DND-41 (cell line): ENCODE measurements around the gene GSE1.

ENCODE experiments used
- ATAC-seq: fragments of 200-7000 bp; cut with Tn5 transposase; 3 replicates; pipeline ENCODE4 v1.9.1; 2021; ENCODE audit warnings: low read depth; ENCODE audit not compliant: insufficient read depth
- DNase-seq: peaks from one replicate; pipeline ENCODE4 v3.0.0-alpha.2; 2020
- H2AFZ ChIP-seq: 2 replicates; pipeline ENCODE4 v1.6.0; 2012; ENCODE audit warnings: low read depth, low read length
- H3K27ac ChIP-seq: 2 replicates; pipeline ENCODE4 v1.5.1; 2012; ENCODE audit warnings: low read length, inconsistent platforms
- H3K27me3 ChIP-seq: fragments of 200-600 bp; sonication (generic); 2 replicates; pipeline ENCODE4 v1.6.0; 2012; ENCODE audit warnings: low read length, mild to moderate bottlenecking, inconsistent platforms; ENCODE audit not compliant: insufficient read depth, poor library complexity
- H3K36me3 ChIP-seq: 2 replicates; pipeline ENCODE4 v1.5.1; 2012; ENCODE audit warnings: low read length, inconsistent platforms; ENCODE audit not compliant: insufficient read depth
- H3K4me1 ChIP-seq: 2 replicates; pipeline ENCODE4 v1.5.1; 2012; ENCODE audit warnings: mild to moderate bottlenecking, low read length; ENCODE audit not compliant: insufficient read depth
- H3K4me2 ChIP-seq: 2 replicates; pipeline ENCODE4 v1.6.0; 2012; ENCODE audit warnings: mild to moderate bottlenecking, moderate library complexity, low read length, inconsistent platforms; ENCODE audit not compliant: insufficient read depth
- H3K4me3 ChIP-seq, 2 experiments: fragments of 200-600 bp in 1 of 2; shearing (Covaris generic) in 1 of 2; 2 replicates each; pipeline ENCODE4 v1.5.1; 2012 to 2016; ENCODE audit warnings: inconsistent platforms in 2 of 2, low read length in 2 of 2, mild to moderate bottlenecking in 2 of 2, low read depth in 1 of 2, moderate library complexity in 1 of 2
- H3K79me2 ChIP-seq: 2 replicates; pipeline ENCODE4 v1.6.0; 2012; ENCODE audit warnings: low read length, inconsistent platforms; ENCODE audit not compliant: insufficient read depth
- H3K9ac ChIP-seq: 2 replicates; pipeline ENCODE4 v1.6.0; 2012; ENCODE audit warnings: low read depth, mild to moderate bottlenecking, inconsistent platforms, low read length, moderate library complexity
- H3K9me3 ChIP-seq: 2 replicates; pipeline ENCODE4 v1.5.1; 2012; ENCODE audit warnings: low read length, moderate library complexity, mild to moderate bottlenecking, inconsistent platforms; ENCODE audit not compliant: insufficient read depth, severe bottlenecking
- H4K20me1 ChIP-seq: 2 replicates; pipeline ENCODE4 v1.6.0; 2012; ENCODE audit warnings: low read length; ENCODE audit not compliant: insufficient read depth
- CTCF ChIP-seq: IDR thresholded peaks from 2 replicates; pipeline ENCODE4 v1.5.1; 2012; ENCODE audit warnings: borderline replicate concordance, low read length, moderate library complexity, mild to moderate bottlenecking; ENCODE audit not compliant: poor library complexity, severe bottlenecking; ENCODE audit errors: extremely low read depth
- EZH2 ChIP-seq: IDR thresholded peaks from 3 replicates; pipeline ENCODE4 v1.6.1; 2012; ENCODE audit warnings: borderline replicate concordance, low read depth, mild to moderate bottlenecking, moderate library complexity, low read length, inconsistent platforms; ENCODE audit not compliant: severe bottlenecking

The GSE1 gene

DNA sequence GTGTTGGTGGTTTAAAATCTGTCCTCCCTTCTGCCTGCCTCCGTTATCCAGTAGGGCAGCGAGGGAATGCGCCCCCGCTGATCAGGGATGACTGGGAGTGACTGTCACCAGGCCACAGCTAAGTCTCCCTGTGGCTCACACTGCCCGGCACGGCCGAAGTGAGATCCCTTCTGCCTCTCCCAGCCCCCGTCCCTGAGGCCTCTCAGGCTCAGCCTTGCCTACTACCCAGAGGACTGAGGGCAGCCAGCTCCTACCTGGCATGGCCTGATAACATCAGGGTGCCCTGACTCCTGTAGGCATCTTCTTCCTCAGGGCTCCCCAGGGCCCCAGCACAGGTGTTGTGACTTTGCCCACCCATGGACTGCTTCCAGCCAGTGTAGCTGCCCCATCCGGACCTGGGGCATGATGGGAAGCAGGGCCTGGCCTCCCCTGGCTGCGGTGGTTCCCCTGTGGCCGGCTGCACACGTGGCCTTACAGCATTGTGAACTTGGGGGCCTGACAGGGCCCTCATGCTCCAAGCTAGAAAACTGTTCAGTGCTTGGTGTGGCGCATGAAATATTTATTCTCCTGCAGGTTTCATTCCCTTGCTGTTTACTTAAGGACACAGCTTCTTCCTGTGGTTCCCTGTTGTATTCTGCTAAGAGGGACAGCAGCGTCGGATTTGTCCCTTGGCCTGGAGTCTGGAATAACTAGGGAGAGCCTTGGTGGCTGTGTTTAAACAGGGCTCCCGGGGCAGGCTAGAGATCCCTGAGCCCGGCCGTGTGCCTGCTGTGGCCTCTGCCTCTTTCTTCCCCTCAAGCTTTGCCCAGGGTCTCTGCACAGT is 45.6 kb downstream of the GSE1 start:
- Histone ChIP-seq H3K79me2 (0 out of 2 replicates have a peak, but pooled peaks cover 2% of the 10 kb centered on the region), H3K4me3 (no peak overlapping the region), H3K9ac (no peak overlapping the region), H3K27ac (no peak overlapping the region), H3K9me3 (no peaks in the 10 kb centered on the region), H3K27me3 (no peaks in the 10 kb centered on the region), H3K4me1 (no peaks in the 10 kb centered on the region), H4K20me1 (peaks cover 66% of the 10 kb centered on the region), H3K4me2 (no peak overlapping the region), H3K36me3 (peaks cover 98% of the 10 kb centered on the region), H2AFZ (no peak overlapping the region)
- TF ChIP-seq EZH2, result no peak
- no peak for TF ChIP-seq CTCF
- ATAC-seq (no peak), DNase-seq (no peak)

DNA sequence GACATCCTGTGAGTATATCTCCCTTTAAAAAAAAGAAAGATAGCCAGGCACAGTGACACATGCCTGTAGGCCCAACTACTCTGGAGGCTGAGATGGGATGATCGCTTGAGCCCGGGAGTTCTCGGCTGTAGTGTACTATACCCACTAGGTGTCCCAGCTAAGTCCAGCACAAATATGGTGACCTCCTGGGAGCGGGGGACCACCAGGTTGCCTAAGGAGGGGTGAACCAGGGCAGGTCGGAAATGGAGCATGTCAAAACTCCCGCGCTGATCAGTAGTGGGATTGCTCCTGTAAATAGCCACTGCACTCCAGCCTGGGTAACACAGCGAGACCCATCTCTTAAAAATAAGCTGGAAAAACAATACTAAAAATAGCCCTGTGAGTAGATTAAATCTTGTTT is 46.2 kb downstream of the GSE1 start:
- no peak overlapping the region for H3K9ac ChIP-seq
- H3K4me3 ChIP-seq, result no peak overlapping the region
- no peak overlapping the region for H3K4me2 ChIP-seq
- H3K79me2 ChIP-seq, result no peaks in the 10 kb centered on the region
- H2AFZ ChIP-seq, result no peak overlapping the region
- H4K20me1 ChIP-seq, result peaks cover 65% of the 10 kb centered on the region
- H3K9me3 ChIP-seq, result no peaks in the 10 kb centered on the region
- H3K4me1 ChIP-seq, result no peaks in the 10 kb centered on the region
- no peak for ATAC-seq
- H3K27me3 ChIP-seq, result no peaks in the 10 kb centered on the region
- peaks cover 98% of the 10 kb centered on the region for H3K36me3 ChIP-seq
- no peak for DNase-seq
- TF ChIP-seq CTCF (no peak), EZH2 (no peak)
- no peak overlapping the region for H3K27ac ChIP-seq

DNA sequence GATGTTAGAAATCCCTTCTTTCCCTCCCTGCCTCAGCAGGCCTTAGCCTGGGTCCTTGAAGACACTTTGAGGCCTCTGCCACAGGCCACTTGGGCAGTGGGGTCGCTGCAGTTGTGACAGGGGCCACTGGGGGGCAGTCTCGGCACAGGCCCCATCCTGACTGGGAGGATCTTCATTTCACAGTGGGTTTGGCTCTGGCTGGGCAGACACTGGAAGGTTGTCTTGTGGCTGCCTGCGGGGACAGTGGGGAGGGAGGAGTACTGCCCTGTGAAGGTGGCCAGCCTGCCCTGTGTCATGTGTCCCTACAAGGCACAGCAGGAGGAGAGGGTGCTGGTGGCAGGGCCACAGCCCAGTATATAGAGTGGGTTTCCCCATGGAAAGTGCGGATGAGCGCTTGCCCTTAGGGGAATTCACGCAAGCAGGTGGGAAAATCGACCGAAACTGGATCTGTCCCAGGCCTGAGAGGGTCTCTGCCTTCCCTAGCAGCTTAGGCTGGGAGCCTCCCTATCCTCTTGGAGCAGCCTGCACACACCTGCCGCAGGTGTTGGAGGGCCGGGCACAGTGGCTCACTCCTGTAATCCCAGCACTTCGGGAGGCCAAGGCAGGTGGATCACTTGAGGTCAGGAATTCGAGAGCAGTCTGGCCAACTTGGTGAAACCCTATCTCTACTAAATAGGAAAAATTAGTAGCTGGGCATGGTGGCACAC is 46.8 kb downstream of the GSE1 start:
- ATAC-seq, result peak; percentile 81

More for the DNA sequence above, 46.8 kb downstream of the GSE1 start:
- Histone ChIP-seq H3K4me2 (no peak overlapping the region), H3K9me3 (no peaks in the 10 kb centered on the region), H2AFZ (no peak overlapping the region), H3K27ac (no peak overlapping the region), H3K4me3 (no peak overlapping the region), H3K27me3 (no peaks in the 10 kb centered on the region), H3K79me2 (no peaks in the 10 kb centered on the region), H3K36me3 (peaks cover 98% of the 10 kb centered on the region), H4K20me1 (peaks cover 65% of the 10 kb centered on the region), H3K9ac (no peak overlapping the region), H3K4me1 (no peaks in the 10 kb centered on the region)
- DNase-seq, result peak; percentile 72
- TF ChIP-seq CTCF (peak; percentile 90), EZH2 (no peak)
